ENCODE data around the gene ZNF460.

The ZNF460 gene

GRCh38 chr19:57280165-57280961 is at the start of gene ZNF460:
ZNF460 (plus strand) TSS chr19:57280485; CDS start chr19:57280807, 322 bp downstream.
- H3K4me3 ChIP-seq (replicated peaks; ENCODE audit: low read depth, low read length), result peak within 1 kb of the TSS; percentile 97
- no peak for TF ChIP-seq CTCF (IDR thresholded peaks at IDR 0.05; ENCODE audit: low read length, missing control alignments)
- peak; percentile 98 for DNase-seq (ENCODE audit: low read depth)

- TF ChIP-seq CTCF (IDR thresholded peaks at IDR 0.05; ENCODE audit: low read length, missing control alignments), result no peak
- DNase-seq (ENCODE audit: low read depth), result no peak
- H3K4me3 ChIP-seq (replicated peaks; ENCODE audit: low read depth, low read length), result no peak overlapping the region
Measured at GRCh38 chr19:57231686-57232085, 48.6 kb upstream of the ZNF460 start.

GRCh38 chr19:57233207-57233606 is 47.1 kb upstream of the ZNF460 start:
- no peak for DNase-seq (ENCODE audit: low read depth)
- TF ChIP-seq CTCF (IDR thresholded peaks at IDR 0.05; ENCODE audit: low read length, missing control alignments), result no peak
- no peak overlapping the region for H3K4me3 ChIP-seq (replicated peaks; ENCODE audit: low read depth, low read length)

GRCh38 chr19:57239982-57240310 is 40.3 kb upstream of the ZNF460 start:
- TF ChIP-seq CTCF (IDR thresholded peaks at IDR 0.05; ENCODE audit: low read length, missing control alignments), result no peak
- peak overlapping the region; percentile 99 for H3K4me3 ChIP-seq (replicated peaks; ENCODE audit: low read depth, low read length)
- no peak for DNase-seq (ENCODE audit: low read depth)

GRCh38 chr19:57240311-57241090 is 39.8 kb upstream of the ZNF460 start, which contains the start of gene ZNF805:
ZNF805 (plus strand) TSS chr19:57240632; CDS start chr19:57240892, 260 bp downstream.
- peak; percentile 93 for DNase-seq (ENCODE audit: low read depth)
- peak within 1 kb of the TSS; percentile 99 for H3K4me3 ChIP-seq (replicated peaks; ENCODE audit: low read depth, low read length)
- no peak for TF ChIP-seq CTCF (IDR thresholded peaks at IDR 0.05; ENCODE audit: low read length, missing control alignments)

- H3K4me3 ChIP-seq (replicated peaks; ENCODE audit: low read depth, low read length), result peak overlapping the region; percentile 99
- peak; percentile 33 for DNase-seq (ENCODE audit: low read depth)
- no peak for TF ChIP-seq CTCF (IDR thresholded peaks at IDR 0.05; ENCODE audit: low read length, missing control alignments)
Measured at GRCh38 chr19:57241176-57241575, 39.1 kb upstream of the ZNF460 start.

All from fibroblast of pulmonary artery (primary cell).